ENCODE data around the gene CTSW.
"Not testable (repeated sequence)": the region's sequence is repeated elsewhere in the genome, so short reads cannot be mapped to it uniquely, and the experiment has no call there.

The CTSW gene

GRCh38 chr11:65886826-65887722, 7.4 kb downstream of the CTSW start:
- no peak for DNase-seq (ENCODE audit: low read depth)

- DNase-seq (ENCODE audit: low read depth) = no peak
Measured at GRCh38 chr11:65887723-65888162, 8.1 kb downstream of the CTSW start.

GRCh38 chr11:65888163-65888814, 8.7 kb downstream of the CTSW start, which contains the start of gene FIBP:
FIBP (minus strand) TSS chr11:65888471; CDS start chr11:65888418, 53 bp downstream.
- peak; percentile 95 for DNase-seq (ENCODE audit: low read depth)

GRCh38 chr11:65890324-65891218, 10.9 kb downstream of the CTSW start, which contains the start of gene CCDC85B:
CCDC85B (plus strand) TSS chr11:65890673; CDS start chr11:65890784, 111 bp downstream.
- DNase-seq (ENCODE audit: low read depth) = peak; percentile 93

- no peak for DNase-seq (ENCODE audit: low read depth)
Measured at GRCh38 chr11:65891219-65892136, 11.8 kb downstream of the CTSW start.

GRCh38 chr11:65892137-65892540, 12.5 kb downstream of the CTSW start:
- not testable (repeated sequence) for DNase-seq (ENCODE audit: low read depth)

- no peak for DNase-seq (ENCODE audit: low read depth)
Measured at GRCh38 chr11:65892661-65893317, 13.2 kb downstream of the CTSW start.

- no peak for DNase-seq (ENCODE audit: low read depth)
Measured at GRCh38 chr11:65894034-65894591, 14.5 kb downstream of the CTSW start.

GRCh38 chr11:65895482-65895981, 15.9 kb downstream of the CTSW start:
- DNase-seq (ENCODE audit: low read depth) = no peak

- no peak for DNase-seq (ENCODE audit: low read depth)
Measured at GRCh38 chr11:65896034-65896999, 16.7 kb downstream of the CTSW start.

- no peak for DNase-seq (ENCODE audit: low read depth)
Measured at GRCh38 chr11:65897020-65897471, 17.4 kb downstream of the CTSW start.

- DNase-seq (ENCODE audit: low read depth) = no peak
Measured at GRCh38 chr11:65898656-65899355, 19.2 kb downstream of the CTSW start.

- no peak for DNase-seq (ENCODE audit: low read depth)
Measured at GRCh38 chr11:65899356-65900124, 19.9 kb downstream of the CTSW start.

GRCh38 chr11:65900125-65900898, 20.7 kb downstream of the CTSW start, which contains the start of gene FOSL1:
FOSL1 (minus strand) TSS chr11:65900388; CDS start chr11:65900339, 49 bp downstream.
- DNase-seq (ENCODE audit: low read depth) = peak; percentile 90

GRCh38 chr11:65900899-65901180, 21.2 kb downstream of the CTSW start:
- no peak for DNase-seq (ENCODE audit: low read depth)

GRCh38 chr11:65903068-65903481, 23.4 kb downstream of the CTSW start:
- no peak for DNase-seq (ENCODE audit: low read depth)

Measured in fibroblast of the conjunctiva (primary cell).